Measurements from ENCODE around the gene TTLL11. TPM values are rescaled to one million over a fixed set of nuclear protein-coding genes. Genes with fewer than 3 reads are reported as not detected.

TTLL11 gene
- total RNA-seq, 4 donors from 2014 or later = 7.4 to 14.7 (median 11.0) TPM

DNA sequence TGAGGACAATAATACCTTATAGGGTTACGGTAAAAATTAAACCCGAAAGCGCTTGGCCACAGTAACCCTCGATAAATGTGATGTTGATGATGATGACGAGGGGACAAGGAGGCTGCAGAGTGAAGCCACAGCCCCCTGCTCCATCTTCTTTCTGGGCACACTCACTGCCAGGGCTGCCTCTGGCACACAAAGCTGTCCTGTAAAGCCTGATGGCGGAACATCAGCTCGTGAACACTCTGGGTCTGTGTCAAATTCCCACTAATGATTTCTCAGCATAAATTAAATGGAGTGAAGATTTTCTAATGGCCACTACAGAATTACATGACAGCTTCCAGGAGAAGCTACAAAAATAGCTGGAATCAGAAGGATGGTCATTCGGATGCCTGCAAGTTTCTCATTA is 142.2 kb downstream of the TTLL11 start:
- no peak overlapping the region for H3K4me3 ChIP-seq
- intact Hi-C loops (cut with DNase I; ENCODE audit: low total_unique reads) = no loop called here
- H3K4me1 ChIP-seq = no peaks in the 10 kb centered on the region
- DNase-seq = no peak
- no peaks in the 10 kb centered on the region for H3K9me3 ChIP-seq
- TF ChIP-seq, protein P1, sequence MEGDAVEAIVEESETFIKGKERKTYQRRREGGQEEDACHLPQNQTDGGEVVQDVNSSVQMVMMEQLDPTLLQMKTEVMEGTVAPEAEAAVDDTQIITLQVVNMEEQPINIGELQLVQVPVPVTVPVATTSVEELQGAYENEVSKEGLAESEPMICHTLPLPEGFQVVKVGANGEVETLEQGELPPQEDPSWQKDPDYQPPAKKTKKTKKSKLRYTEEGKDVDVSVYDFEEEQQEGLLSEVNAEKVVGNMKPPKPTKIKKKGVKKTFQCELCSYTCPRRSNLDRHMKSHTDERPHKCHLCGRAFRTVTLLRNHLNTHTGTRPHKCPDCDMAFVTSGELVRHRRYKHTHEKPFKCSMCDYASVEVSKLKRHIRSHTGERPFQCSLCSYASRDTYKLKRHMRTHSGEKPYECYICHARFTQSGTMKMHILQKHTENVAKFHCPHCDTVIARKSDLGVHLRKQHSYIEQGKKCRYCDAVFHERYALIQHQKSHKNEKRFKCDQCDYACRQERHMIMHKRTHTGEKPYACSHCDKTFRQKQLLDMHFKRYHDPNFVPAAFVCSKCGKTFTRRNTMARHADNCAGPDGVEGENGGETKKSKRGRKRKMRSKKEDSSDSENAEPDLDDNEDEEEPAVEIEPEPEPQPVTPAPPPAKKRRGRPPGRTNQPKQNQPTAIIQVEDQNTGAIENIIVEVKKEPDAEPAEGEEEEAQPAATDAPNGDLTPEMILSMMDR (IDR thresholded peaks at IDR 0.05) = no peak
- no peak for TF ChIP-seq POLR2A (IDR thresholded peaks at IDR 0.05)
- no peak overlapping the region for H3K27ac ChIP-seq
- H3K27me3 ChIP-seq = no peaks in the 10 kb centered on the region
- H3K36me3 ChIP-seq = no peaks in the 10 kb centered on the region

DNA sequence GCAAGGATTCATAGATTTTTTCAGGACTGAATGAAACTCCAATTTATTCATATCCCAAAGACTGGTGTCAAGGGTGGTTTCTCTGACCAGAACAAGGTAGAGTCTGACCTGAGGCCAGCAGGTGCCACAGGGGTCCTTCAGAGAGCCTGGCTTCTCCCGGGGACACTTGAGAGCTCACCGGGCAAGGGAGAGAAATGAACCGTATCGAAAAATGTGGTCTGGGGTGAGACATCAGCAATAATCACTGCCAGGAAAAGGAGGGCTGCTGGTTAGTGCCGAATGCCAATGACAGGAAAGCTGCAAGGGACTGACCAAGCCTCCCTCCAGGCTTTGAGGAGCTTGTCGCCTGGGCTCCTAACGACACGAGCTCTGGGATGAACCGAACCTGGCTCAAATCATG is 142.7 kb downstream of the TTLL11 start:
- no peaks in the 10 kb centered on the region for H3K4me1 ChIP-seq
- no peak overlapping the region for H3K27ac ChIP-seq
- H3K4me3 ChIP-seq = no peak overlapping the region
- intact Hi-C loops (cut with DNase I; ENCODE audit: low total_unique reads) = no loop called here
- H3K27me3 ChIP-seq = no peaks in the 10 kb centered on the region
- DNase-seq = no peak
- H3K36me3 ChIP-seq = no peaks in the 10 kb centered on the region
- no peaks in the 10 kb centered on the region for H3K9me3 ChIP-seq
- no peak for TF ChIP-seq POLR2A (IDR thresholded peaks at IDR 0.05)
- TF ChIP-seq, protein P1 (IDR thresholded peaks at IDR 0.05) = no peak

DNA sequence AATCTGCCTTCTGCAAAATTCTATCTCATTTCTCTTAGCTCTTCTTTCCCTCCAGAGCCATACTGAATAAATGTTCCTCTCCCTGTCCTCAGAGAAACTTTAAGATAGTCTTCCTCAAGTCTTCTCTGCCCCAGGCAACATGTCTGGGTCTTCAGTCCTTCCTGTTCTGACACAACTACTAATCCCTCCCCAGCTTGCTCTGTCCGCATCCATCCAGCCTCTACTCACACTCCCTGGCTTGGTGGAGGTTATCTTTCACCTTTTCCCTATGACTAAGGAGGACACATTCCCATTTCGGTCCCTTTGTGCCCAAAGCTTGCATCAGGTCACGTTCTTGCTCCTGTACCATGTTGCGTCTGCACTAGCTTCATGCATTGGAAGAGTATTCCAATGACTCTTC is 143.3 kb downstream of the TTLL11 start:
- H3K36me3 ChIP-seq = no peaks in the 10 kb centered on the region
- DNase-seq = no peak
- no peaks in the 10 kb centered on the region for H3K9me3 ChIP-seq
- H3K4me3 ChIP-seq = no peak overlapping the region
- no peaks in the 10 kb centered on the region for H3K27me3 ChIP-seq
- no peak for TF ChIP-seq POLR2A (IDR thresholded peaks at IDR 0.05)
- TF ChIP-seq, protein P1 (IDR thresholded peaks at IDR 0.05) = no peak
- intact Hi-C loops (cut with DNase I; ENCODE audit: low total_unique reads) = no loop called here
- H3K4me1 ChIP-seq = no peaks in the 10 kb centered on the region
- H3K27ac ChIP-seq = no peak overlapping the region

DNA sequence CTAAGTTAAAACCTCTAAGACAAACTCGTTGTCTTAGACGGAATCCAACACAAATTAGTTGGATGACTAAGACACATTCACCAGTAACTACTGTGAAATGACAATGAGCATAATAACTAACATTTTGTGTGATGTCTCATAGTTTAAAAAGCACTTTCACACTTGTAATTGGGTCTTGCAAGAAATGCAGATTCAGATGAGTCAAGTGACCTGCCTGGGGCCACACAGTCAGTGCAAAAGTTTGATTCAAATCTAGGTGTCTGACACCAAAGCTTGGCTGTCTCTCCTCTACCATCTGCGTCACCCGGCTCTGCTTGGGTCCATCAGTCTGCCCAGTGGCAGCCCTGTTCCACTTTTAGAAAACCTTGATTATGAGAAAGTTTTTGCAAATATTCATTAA is 143.7 kb downstream of the TTLL11 start:
- no peaks in the 10 kb centered on the region for H3K4me1 ChIP-seq
- TF ChIP-seq, protein P1 (IDR thresholded peaks at IDR 0.05) = no peak
- no peak for TF ChIP-seq POLR2A (IDR thresholded peaks at IDR 0.05)
- intact Hi-C loops (cut with DNase I; ENCODE audit: low total_unique reads) = no loop called here

DNA sequence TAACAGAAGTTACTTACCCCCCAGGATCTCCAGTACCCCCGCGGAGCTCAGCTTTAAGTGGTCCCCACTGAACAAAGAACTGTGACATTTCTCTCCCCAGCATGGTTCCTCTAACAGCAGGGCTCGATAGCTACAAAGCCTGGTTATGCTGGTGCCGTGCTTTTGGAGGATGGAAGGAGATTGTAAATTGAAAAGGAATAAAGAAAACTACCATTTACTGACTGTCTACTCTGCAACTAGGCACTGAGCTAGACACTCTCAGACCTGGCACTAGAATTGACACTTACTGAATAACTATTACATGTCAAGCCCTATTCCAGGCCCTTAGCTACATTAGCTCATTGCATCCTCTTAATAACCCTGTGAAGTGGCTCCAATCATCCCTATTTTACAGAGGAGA is 145.3 kb downstream of the TTLL11 start:
- no peak overlapping the region for H3K4me3 ChIP-seq
- no peaks in the 10 kb centered on the region for H3K9me3 ChIP-seq
- no peak overlapping the region for H3K27ac ChIP-seq
- no peaks in the 10 kb centered on the region for H3K27me3 ChIP-seq
- no peaks in the 10 kb centered on the region for H3K4me1 ChIP-seq
- no peaks in the 10 kb centered on the region for H3K36me3 ChIP-seq
- intact Hi-C loops (cut with DNase I; ENCODE audit: low total_unique reads) = no loop called here
- no peak for TF ChIP-seq POLR2A (IDR thresholded peaks at IDR 0.05)
- TF ChIP-seq, protein P1 (IDR thresholded peaks at IDR 0.05) = no peak
- no peak for DNase-seq

More for the DNA sequence above, 143.7 kb downstream of the TTLL11 start:
- no peaks in the 10 kb centered on the region for H3K36me3 ChIP-seq
- no peaks in the 10 kb centered on the region for H3K27me3 ChIP-seq
- no peak overlapping the region for H3K4me3 ChIP-seq
- DNase-seq = no peak
- H3K27ac ChIP-seq = no peak overlapping the region
- H3K9me3 ChIP-seq = no peaks in the 10 kb centered on the region

Data from uterus (tissue), 4 donors.